B cell (primary cell): ENCODE data around the gene PALM.

Experiments
- CTCF ChIP-seq: fragments of 200-600 bp; IDR thresholded peaks from one replicate; pipeline ENCODE4 v1.8.0; 2022; ENCODE audit warnings: antibody characterized with exemption, mild to moderate bottlenecking
- EZH2 ChIP-seq: IDR thresholded peaks from 2 replicates; pipeline ENCODE4 v1.6.1; 2012; ENCODE audit warnings: borderline replicate concordance, low read depth, mild to moderate bottlenecking, moderate library complexity, low read length; ENCODE audit not compliant: insufficient read depth, poor library complexity, severe bottlenecking

DNA sequence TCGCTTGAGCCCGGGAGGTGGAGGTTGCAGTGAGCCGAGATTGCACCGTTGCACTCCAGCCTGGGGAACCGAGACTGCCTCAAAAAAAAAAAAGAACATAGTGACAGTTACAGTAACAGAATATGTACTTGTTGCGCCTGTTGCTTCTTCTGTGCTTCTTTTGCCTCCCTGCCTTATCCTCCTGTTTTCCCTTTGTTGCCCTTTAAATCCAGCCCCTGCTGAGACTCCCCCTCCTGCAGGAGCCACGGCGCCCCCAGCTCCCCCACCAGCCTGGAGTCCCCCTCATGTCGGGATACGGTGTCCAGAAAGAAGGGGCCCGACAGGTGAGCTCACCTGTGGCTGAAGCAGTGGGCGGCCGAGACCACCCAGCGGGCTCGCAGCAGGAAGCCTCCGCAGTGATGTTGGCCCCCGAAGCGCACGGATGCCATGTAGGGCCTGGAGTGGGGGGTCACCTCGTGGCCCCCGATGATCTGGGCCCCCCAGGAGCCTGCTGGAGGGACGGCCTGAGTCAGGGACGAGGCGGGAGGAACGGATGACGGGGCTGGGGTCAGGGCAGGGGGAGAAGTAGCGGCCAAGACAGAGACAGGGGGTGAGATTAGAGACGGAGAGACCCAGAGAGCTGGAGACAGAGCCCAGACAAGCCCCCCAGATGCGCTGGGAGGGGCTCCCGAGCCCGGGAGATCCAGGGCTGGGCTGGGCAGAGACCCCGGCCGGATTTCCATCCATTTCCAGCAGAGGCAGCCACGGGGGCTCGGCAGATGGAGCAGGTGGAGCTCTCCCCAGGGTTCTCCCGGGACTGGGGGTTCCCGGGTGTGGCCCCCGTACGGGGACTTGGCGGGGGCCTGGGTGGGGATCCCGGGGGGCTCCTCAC, 14.0 kb upstream of the PALM start:
- TF ChIP-seq CTCF: no peak
- no peak for TF ChIP-seq EZH2
